ENCODE measurements around the gene NANOG. TPM values are rescaled to one million over a fixed set of nuclear protein-coding genes. Genes with fewer than 3 reads are reported as not detected.
A peak's percentile ranks its signal among the peaks of the same experiment; 100 is the strongest.
"Not testable (repeated sequence)": the region's sequence is repeated elsewhere in the genome, so short reads cannot be mapped to it uniquely, and the experiment has no call there.

The NANOG gene
- polyA plus RNA-seq, 2 of the 4 experiments (the other 2 are of a cell fraction): not detected

- Histone ChIP-seq H3K4me3 (no peak overlapping the region), H3K4me1 (no peaks in the 10 kb centered on the region), H3K4me2 (no peak overlapping the region), H3K27ac (no peak overlapping the region), H3K9me3 (no peaks in the 10 kb centered on the region)
- ATAC-seq (no peak), DNase-seq (ENCODE audit: low read depth in 1 of 2, low spot score in 1 of 2) (no peak), FAIRE-seq (no peak)
- 58% methylated on average over 3 of the region's 3 CpGs for WGBS (ENCODE audit: missing lambda C conversion rate)
- ChIA-PET POLR2A (no interaction called here), CTCF (no interaction called here)
- TF ChIP-seq KDM1A (IDR thresholded peaks at IDR 0.05; ENCODE audit: low read depth) (no peak), USF2 (IDR thresholded peaks at IDR 0.05) (no peak), CHD2 (IDR thresholded peaks at IDR 0.05; ENCODE audit: low read length, partially characterized antibody) (no peak), ESRRA (IDR thresholded peaks at IDR 0.05; ENCODE audit: borderline replicate concordance, low read length) (no peak), ZC3H11A (IDR thresholded peaks at IDR 0.05) (no peak), MYC (IDR thresholded peaks at IDR 0.05; ENCODE audit: borderline replicate concordance, low read length) (no peak), POLR2A (IDR thresholded peaks at IDR 0.05; ENCODE audit: low read length) (no peak), BCL3 (IDR thresholded peaks at IDR 0.05) (no peak), ELK1 (IDR thresholded peaks at IDR 0.05; ENCODE audit: low read depth, low read length) (no peak), JUNB (IDR thresholded peaks at IDR 0.05) (no peak)
- TF ChIP-seq, protein P1, sequence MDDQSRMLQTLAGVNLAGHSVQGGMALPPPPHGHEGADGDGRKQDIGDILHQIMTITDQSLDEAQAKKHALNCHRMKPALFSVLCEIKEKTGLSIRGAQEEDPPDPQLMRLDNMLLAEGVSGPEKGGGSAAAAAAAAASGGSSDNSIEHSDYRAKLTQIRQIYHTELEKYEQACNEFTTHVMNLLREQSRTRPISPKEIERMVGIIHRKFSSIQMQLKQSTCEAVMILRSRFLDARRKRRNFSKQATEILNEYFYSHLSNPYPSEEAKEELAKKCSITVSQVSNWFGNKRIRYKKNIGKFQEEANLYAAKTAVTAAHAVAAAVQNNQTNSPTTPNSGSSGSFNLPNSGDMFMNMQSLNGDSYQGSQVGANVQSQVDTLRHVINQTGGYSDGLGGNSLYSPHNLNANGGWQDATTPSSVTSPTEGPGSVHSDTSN (IDR thresholded peaks at IDR 0.05): no peak
Measured at GRCh38 chr12:7793211-7793610, 4.0 kb downstream of the NANOG start.

GRCh38 chr12:7797269-7797668 is 8.1 kb downstream of the NANOG start:
- CTCF ChIA-PET: interaction anchor here (0.9 kb wide), 1 partner anchor 9 kb away, joined by 3 read pairs; no protein-coding TSS in a partner anchor
- H3K4me2 ChIP-seq; DNase-seq (ENCODE audit: low read depth in 1 of 2, low spot score in 1 of 2); H3K9me3 ChIP-seq; H3K4me3 ChIP-seq; ATAC-seq; H3K4me1 ChIP-seq; POLR2A ChIA-PET; FAIRE-seq; H3K27ac ChIP-seq: not testable (repeated sequence)
- WGBS (ENCODE audit: missing lambda C conversion rate): 73% methylated on average over 7 of the region's 7 CpGs

DNA sequence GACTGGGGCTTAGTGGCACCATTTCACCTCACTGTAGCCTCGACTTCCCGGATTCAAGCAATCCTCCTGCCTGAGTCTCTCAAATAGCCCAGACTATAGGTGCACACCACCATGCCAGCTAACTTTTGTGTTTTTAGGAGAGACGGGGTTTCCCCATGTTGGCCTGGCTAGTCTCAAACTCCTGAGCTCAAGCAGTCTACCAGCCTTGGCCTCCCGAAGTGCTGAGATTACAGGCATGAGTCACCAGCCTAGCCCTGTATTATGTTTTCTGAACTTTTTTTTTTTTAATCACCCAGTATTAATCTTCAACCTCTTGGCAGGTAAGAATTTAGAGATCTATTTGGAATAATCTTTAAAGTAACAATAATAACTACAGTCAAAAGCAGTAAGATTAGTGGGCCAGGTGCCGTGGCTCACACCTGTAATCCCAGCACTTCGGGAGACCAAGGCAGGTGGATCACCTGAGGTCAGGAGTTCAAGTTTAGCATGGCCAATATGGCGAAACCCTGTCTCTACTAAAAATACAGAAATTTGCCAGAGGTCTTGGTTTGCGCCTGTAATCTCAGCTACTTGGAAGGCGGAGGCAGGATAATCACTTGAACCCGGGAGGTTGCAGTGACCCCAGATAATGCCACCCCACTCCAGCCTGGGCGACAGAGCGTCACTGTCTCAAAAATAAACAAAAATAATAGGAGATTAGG is 8.6 kb downstream of the NANOG start:
- DNase-seq (ENCODE audit: low read depth in 1 of 2, low spot score in 1 of 2) (no peak), FAIRE-seq (no peak), ATAC-seq (0 out of 6 replicates have a peak, but pooled peaks of 1 of the 2 experiments have one; percentile 29)
- 79% methylated on average over 12 of the region's 12 CpGs for WGBS (ENCODE audit: missing lambda C conversion rate)
- ChIA-PET CTCF (interaction anchor here (0.6 kb wide), 1 partner anchor 9 kb away, joined by 3 read pairs; no protein-coding TSS in a partner anchor), POLR2A (interaction anchor here (1.4 kb wide), 1 partner anchor 108 kb away, joined by 6 read pairs; no protein-coding TSS in a partner anchor)
- Histone ChIP-seq H3K9me3 (no peaks in the 10 kb centered on the region), H3K27ac (no peak overlapping the region), H3K4me2 (no peak overlapping the region), H3K4me3 (no peak overlapping the region), H3K4me1 (no peaks in the 10 kb centered on the region)
- TF ChIP-seq FOSL2 (IDR thresholded peaks at IDR 0.05) (no peak), FOSL2 (CRISPR knock-in tag; IDR thresholded peaks at IDR 0.05) (peak; percentile 19; the same call in 1 of the 2 replicates), HEYL (CRISPR knock-in tag; IDR thresholded peaks at IDR 0.05) (no peak)

DNA sequence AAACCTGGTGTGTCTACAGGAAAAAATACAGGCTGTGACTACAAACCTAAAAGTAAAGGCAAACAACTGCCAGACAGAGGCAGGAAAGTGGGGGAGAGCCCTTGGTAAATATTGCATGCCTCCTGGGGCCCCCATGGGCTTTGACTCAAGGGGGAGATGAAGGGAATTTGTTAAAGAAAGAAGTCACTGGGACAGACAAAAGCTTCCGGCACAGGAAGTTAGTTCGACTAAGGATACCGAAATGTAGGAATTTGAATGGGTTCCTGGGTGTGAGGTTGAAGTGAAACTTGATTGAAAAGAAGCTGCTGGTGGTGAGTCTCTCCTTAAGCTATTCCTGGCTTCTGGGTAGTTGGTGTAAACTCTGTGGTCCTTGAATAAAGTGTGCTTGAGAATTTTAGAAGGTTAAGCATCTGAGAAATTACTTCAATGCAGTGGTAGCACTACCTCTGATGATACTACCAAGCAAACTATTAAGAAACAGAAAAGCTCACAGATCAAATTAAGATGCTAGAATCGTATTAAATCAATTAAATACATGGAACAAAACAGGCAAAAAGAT is 9.6 kb downstream of the NANOG start:
- 54% methylated on average over 2 of the region's 4 CpGs for WGBS (ENCODE audit: missing lambda C conversion rate)
- H3K4me1 ChIP-seq; DNase-seq (ENCODE audit: low read depth in 1 of 2, low spot score in 1 of 2); H3K9me3 ChIP-seq; H3K4me2 ChIP-seq; H3K4me3 ChIP-seq; H3K27ac ChIP-seq; ATAC-seq: not testable (repeated sequence)
- ChIA-PET CTCF (interaction anchor here (0.6 kb wide), 1 partner anchor 68 kb away, joined by 3 read pairs; no protein-coding TSS in a partner anchor), POLR2A (interaction anchor here (1.4 kb wide), 1 partner anchor 107 kb away, joined by 6 read pairs; no protein-coding TSS in a partner anchor)
- FAIRE-seq: peak; percentile 43

Measured in A549 (cell line).